COLO829 (cell line): ENCODE measurements around the gene ZIK1.

Source experiments
- DNase-seq: peaks from one replicate; pipeline ENCODE4 v3.0.0; 2012; ENCODE audit warnings: low spot score

Gene ZIK1

GRCh38 chr19:57583521-57584416 lies at the start of gene ZIK1:
ZIK1 (plus strand) TSS chr19:57584145; CDS start chr19:57584357, 212 bp downstream.
- DNase-seq, result no peak

GRCh38 chr19:57537953-57538547 lies 45.9 kb upstream of the ZIK1 start:
- no peak for DNase-seq

- DNase-seq, result no peak
These were observed 37.4 kb upstream of the ZIK1 start for GRCh38 chr19:57546513-57546912.

- no peak for DNase-seq
These were observed 31.5 kb upstream of the ZIK1 start for GRCh38 chr19:57552432-57552831.

- DNase-seq, result no peak
These were observed 26.3 kb upstream of the ZIK1 start for GRCh38 chr19:57557659-57558058.

- DNase-seq, result no peak
These were observed 25.4 kb upstream of the ZIK1 start for GRCh38 chr19:57558525-57558924.

GRCh38 chr19:57559008-57559403 lies 24.9 kb upstream of the ZIK1 start:
- no peak for DNase-seq

GRCh38 chr19:57559404-57560025 lies 24.4 kb upstream of the ZIK1 start, which contains the start of gene ZNF550:
ZNF550 (minus strand) TSS chr19:57559863; CDS start chr19:57559682, 181 bp downstream.
- DNase-seq, result peak; percentile 91

GRCh38 chr19:57560049-57560491 lies 23.9 kb upstream of the ZIK1 start:
- DNase-seq, result peak; percentile 35

GRCh38 chr19:57563547-57563946 lies 20.4 kb upstream of the ZIK1 start:
- no peak for DNase-seq

- no peak for DNase-seq
These were observed 17.3 kb upstream of the ZIK1 start for GRCh38 chr19:57566396-57567265.

GRCh38 chr19:57570707-57571106 lies 13.2 kb upstream of the ZIK1 start:
- no peak for DNase-seq

- no peak for DNase-seq
These were observed 11.5 kb upstream of the ZIK1 start for GRCh38 chr19:57572415-57572947.

- DNase-seq, result no peak
These were observed 7.3 kb upstream of the ZIK1 start for GRCh38 chr19:57576661-57577060.

GRCh38 chr19:57578487-57579205 lies 5.3 kb upstream of the ZIK1 start, which contains the start of gene ZNF416:
ZNF416 (minus strand) TSS chr19:57578911; CDS start chr19:57578704, 207 bp downstream.
- DNase-seq, result peak; percentile 97

- no peak for DNase-seq
These were observed 833 bp upstream of the ZIK1 start for GRCh38 chr19:57583104-57583520.

- DNase-seq, result no peak
These were observed 3.6 kb downstream of the ZIK1 start for GRCh38 chr19:57587529-57587928.

- no peak for DNase-seq
These were observed 15.4 kb downstream of the ZIK1 start for GRCh38 chr19:57599377-57599760.

GRCh38 chr19:57599761-57600383 lies 15.9 kb downstream of the ZIK1 start, which contains the start of gene ZNF530:
ZNF530 (plus strand) TSS chr19:57599885; CDS start chr19:57604346, 4,461 bp downstream.
- DNase-seq, result peak; percentile 94

GRCh38 chr19:57606931-57607330 lies 23.0 kb downstream of the ZIK1 start:
- DNase-seq, result no peak
